GM19043 (cell line): ENCODE data around the gene TRABD2B.

ENCODE experiments used
- ATAC-seq: cut with Tn5 transposase; IDR thresholded peaks from one replicate; pipeline ENCODE4 v1.9.1; 2021; ENCODE audit warnings: low read depth; ENCODE audit not compliant: unreplicated experiment

The TRABD2B gene

DNA sequence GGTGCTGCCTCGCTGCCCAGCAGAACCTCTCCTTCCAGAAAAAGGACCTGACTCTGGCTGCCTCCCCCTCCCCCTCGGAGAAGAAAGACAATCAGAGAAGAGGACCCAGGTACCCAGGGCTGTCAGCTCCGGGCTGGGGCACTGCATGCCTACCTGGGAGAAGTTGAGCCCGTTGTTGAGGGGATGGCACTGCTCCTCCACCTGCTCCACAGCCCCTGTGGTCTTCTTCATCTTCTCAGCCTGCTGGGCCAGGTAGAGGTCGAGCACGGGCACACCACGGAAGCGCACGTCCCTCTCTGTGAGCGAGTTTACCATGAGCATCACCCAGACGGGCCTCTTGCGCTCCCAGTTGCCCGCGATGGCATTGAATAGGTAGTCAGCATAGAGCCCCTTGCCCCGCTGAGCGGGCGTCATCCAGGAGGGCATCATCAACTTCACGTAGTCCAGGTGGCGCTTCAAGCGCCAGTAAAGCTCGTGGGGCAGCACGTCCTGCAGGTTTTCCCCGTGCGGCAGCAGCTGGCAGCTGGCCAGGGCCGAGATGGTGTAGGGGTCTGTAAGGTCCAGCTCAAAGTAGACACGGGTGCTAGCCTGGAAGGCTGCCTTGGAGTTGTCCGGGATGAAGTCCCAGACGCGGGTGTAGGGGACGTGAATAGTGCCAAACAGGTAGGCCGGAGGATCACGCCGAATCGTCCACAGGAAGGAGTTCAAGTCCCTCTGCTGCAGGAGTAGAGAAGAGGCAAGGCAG, 3.1 kb downstream of the TRABD2B start:
- ATAC-seq = no peak

DNA sequence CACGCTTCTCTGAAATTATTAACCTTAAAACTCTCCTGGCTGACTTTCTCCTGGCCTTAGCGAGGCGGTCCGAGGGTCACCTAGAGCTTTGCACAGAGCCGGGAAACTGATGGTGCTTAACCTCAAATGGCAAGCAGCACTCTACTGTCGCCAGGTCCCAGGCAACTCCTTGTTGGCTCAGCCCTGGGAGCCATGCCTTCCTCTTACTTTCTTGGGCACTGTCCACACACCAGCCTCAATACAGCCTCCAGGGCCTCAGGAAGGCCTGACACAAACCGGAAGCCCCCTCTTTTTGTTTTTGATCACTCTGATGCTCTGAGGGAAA, 3.8 kb downstream of the TRABD2B start:
- no peak for ATAC-seq

DNA sequence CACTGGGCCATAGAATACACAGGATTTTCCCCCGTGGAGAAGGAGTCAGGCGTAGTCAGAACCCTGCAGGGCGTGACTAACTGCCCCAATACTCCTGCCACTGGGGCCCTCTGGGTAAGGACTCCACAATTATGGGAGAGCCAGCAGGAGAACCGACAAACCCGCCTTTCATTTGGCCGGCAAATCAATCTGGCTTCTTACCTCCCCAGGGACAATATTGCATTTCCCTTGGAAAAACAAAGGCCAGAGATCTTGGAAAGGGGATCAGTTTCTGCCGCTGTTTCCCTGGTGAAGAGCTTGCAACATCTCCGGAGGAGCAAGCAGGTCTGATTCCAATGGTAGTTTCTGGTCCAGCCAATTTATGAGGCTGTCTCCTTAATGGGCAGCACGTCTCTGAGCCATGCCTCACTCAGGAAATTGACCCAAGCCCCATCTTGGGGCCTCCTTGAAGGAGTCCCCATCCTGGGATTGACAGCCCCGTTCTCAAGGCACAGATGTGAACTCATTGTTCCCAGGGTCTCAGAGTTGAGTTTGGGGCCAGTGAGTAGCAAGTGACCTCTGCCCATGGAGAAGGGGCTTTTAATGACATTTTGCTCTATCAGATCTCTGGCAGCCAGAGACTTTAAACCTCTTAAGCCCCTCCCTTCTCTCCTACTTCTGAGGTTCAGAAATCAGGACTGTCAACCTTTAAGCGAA, 4.3 kb downstream of the TRABD2B start:
- ATAC-seq = no peak

DNA sequence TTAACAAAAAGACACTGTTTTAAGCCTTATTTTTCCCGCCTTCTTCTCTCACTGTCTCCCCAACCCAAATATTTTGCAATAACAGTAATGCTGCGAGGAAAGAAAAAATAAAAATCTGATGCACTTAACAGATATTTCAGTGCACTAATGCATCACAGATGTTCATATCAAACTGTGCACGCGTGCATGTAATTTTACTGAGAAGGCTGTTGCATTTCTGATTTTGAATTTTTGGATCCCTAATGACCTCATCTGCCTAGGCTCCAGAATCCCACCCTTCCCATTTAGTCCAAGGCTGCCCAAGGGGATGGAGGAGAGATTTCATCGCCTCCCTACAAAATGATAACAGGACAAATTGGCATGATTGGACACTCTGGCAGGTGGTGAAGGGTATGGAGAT, 5.5 kb downstream of the TRABD2B start:
- ATAC-seq = no peak

DNA sequence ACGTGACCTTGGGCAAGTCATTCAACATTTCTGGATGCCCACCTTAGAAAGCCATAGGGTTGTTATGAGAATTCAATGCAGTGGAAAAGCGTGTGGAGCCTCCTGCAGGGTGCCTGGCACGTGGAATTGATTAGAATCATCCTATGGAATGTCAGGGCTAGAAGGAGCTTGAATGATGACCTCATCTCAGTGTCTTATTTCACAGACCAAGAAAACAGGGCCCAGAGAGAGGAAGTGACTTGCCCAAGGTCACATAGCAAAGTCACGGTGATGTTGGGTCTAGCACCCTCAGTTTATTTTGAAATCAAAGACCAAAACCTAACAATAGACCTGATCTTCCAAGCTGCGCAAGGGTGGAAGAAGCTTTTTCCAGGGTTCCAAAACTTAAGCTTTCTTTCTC, 6.0 kb downstream of the TRABD2B start:
- ATAC-seq = no peak

DNA sequence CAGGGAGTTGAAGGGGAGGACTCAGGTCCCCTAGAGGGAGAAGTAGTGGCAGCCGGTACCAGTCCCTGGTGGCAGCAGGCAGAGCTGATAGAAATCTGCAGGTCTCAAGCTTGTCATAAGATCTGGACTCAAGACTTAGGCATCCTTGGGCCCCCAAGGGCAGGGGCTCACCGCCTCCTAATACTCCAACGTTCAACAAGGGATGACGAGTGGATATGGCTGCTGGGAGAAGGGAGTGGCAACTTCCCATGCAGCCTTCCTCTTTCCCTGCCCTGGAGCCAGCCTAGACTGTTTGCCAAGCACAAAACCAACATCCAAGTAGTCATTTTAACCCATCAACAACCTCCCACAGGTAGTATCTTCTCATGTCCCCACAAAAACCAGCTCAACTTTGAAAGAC, 6.9 kb downstream of the TRABD2B start:
- no peak for ATAC-seq

DNA sequence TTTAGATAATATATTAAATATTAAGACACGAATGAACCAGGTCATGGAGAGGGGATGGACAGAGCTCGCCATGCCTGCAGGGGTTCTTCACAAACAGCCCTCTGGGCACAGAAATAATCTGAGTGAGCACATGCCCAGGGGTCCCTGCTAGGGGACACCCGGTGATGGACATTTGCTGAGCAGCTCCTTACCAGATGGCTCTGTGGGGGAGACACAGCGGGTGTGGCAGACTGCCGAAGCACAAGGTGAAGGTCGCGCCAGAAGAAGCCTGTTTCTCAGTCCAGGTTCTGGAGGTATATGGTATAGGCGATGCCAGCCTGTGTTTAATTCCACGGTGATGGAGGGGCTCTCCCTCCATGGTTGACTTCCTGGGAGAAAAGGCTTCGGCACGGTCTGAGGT, 9.6 kb downstream of the TRABD2B start:
- no peak for ATAC-seq

DNA sequence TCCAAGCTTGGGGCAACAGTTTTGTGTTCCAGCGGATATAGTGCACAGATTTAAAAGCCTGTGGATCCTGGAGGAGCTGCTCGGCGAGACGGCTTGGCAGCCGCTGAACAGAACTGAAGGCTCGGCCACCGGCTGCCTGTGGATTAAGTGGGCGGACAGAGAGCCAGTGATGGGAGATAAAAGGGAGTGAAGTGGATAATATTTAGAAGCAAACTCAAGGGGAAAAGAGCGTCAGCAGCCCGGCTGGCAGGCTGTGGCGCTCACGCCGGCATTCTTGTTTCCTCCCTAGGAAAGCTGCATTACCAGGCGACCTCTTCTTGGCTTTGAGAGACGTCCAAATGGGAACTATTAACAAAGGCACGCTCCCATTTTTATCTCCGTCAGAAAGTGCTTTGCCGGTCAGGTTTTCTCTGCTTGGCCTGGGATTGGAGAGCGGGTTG, 10.4 kb downstream of the TRABD2B start:
- no peak for ATAC-seq

DNA sequence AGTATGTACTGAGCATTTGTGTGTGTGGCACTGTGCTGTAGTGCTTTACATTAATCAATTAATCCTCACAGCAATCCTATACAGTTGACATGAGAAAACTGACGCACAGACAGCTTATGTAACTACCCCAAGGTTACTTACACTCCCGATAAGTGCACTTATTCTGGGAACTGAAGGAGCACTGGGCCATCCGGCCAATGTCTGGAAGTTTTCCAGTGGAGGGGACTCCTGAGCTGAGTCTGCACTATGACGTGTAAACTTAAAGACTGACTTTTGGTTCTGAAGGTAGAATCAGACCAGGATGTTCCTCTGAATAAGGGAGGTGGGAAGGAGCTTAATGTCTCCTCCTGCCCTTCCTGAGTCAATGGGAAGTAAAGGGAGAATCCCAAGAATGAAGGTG, 12.2 kb downstream of the TRABD2B start:
- no peak for ATAC-seq

DNA sequence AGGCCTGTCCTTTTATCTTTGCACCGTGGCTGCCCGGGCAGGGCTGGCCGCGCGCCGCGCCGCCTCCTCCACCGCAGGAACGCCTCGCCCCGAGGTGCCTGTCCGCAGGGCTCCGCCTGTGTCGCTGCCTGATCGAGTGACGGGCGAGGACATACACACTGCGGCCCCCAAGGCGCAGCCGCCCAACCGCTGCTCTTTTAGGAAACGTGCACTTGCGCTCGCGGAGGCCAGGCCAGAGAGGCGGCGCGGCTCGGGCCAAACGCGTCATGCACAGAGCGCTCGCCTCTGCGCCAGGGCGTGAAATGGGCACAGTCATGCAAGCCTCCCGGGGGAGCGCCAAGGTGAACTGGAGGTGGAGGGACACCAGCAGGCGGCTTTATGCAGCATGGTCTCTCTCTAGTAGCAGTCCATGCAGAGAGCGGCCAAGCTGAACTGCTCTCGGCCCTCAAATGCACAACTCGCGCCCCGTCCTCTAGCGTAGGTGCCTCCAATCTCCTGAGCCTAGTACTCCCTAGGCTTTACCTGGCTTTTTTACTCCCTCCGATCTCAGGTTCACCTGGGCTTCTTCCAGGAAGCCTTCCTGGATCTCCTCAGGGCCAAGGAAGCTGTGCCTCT, 12.9 kb downstream of the TRABD2B start:
- ATAC-seq = no peak

DNA sequence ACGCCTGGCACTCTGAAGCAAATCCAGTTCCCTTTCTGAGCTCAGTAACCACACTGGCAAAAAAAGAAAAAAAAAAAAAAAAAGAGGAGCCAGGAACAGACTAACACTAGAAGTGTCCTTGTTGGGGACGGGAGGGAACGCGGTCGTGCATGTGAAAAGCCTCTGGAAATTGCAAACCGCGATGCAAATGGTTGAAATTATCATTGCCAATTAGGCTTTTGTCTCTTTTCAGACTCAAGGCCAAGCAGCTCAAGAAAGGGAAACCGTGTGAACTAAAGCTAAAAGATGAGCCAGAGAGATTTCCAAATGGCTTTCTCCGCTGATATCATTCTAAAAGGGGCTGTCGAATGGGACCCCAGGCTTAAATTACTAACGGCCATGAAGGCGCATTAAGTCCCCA, 13.5 kb downstream of the TRABD2B start:
- no peak for ATAC-seq

DNA sequence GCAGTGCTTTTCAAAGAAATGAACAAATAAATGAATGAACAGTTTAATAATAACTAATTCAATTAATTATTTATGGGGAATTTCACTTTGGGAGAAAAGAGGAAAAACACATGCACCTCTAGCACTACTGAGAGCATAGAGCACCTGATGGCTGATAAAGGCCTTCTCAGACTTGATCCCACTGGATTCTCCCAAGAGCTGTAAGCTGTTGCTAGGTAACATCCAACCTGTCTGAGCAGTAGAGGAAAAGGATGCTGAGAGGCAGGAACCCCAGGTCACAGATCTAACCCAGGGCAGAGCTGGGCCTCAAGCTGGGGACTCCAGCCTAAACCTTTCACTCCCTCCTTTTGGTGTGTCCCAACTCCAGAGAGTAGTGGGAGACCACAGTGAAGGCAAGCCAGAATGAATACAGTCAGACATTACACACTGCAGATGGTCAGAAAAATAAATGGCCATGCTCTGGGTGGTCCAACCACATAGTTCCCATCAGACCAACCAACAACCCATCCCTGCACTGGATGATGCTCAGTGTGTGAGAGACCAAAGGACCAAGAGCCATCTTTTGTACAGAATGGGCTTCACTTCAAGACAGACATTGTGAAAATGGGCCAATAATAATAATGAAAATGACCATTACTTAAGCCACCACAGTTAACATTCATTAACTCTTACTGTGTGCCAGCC, 15.4 kb downstream of the TRABD2B start:
- no peak for ATAC-seq

DNA sequence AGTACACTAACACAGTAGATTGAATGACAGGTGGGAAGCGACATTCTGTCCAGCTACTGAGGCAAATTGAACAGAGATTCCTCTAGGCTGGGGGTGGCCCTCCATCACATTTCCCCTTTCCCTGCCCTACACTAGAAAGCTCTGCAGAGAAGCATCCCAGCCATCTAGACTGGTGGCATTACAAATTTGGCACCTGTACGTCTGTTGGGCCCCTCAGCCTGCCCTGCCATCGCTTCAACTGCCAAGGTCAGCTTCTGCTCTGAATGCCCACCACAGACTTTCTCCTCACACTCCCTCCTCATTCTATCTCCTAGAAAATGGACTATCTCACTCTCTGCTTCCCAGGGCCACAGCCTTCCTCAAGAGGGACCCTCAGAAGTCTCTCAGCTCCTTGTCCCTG, 16.7 kb downstream of the TRABD2B start:
- no peak for ATAC-seq

DNA sequence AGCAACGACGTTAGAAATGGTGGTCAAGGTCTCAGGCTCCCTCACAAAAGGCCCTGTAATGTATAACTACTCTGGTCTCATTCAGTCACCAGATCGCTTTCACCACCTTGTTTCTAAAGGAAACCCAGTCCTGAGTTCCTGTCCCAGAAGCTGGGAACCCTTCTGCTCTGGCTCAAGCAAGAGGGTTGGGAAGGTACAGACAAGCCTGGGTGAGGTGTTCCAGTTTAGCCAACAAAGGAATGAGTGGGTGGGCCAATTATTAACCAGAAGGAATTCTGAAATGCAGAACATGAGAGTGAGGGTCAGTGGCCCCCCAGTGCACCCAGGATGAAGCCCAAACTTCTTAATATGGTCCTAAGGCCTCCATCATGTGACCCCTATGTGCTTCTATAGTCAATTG, 17.5 kb downstream of the TRABD2B start:
- ATAC-seq = no peak

DNA sequence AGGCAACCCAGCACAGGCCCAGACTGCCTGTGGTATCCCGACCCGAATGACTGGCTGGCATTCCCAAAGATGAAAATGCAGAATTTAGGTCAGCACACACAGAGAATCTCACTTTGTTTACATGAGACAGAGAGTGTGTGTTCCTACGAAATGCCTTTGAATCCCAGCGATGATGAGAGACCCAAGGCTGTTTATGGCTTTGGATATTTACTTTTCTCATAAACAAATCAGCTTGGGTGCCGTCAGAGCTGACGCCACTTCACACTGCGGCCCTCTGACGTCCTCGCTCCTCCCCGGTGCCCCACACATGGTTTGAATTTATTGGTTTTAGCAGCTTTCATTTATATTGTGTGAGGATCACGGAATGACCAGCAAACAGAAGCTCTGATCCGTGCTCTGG, 18.7 kb downstream of the TRABD2B start:
- no peak for ATAC-seq

DNA sequence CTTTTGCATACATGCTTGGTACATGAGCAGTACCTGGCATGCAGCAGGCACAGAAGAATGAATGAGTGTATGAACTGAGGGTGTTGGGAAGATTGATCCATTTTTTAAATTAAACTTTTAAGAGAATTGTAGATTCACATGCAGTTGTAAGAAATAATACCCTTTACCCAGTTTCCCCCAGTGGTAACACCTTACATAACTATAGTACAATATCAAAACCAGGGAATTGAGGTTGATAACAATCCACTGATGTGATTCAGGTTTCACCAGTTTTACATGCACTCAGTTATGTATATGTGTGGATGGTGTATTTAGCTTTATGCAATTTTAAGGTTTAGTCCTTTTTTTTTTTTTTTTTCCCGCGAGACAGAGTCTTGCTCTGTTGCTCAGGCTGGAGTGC, 20.5 kb downstream of the TRABD2B start:
- ATAC-seq = no peak

DNA sequence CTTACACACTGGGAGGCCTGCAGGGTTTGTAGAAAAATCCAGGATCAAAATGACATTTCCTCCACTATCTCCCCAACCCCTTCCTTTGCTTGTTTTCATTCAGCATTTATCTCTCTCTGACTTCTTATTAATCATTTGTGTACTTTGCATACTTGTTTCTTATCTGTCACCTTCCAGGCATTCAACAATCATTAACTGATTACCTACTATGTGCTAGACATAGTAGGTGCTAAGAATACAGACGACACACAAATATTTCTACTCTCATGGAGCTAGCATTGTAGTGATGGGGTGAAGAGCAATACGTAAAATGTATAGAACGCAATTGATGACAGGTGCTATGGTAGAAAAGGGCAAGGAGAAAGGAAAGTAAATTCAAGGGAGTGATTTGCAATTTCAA, 20.9 kb downstream of the TRABD2B start:
- no peak for ATAC-seq

DNA sequence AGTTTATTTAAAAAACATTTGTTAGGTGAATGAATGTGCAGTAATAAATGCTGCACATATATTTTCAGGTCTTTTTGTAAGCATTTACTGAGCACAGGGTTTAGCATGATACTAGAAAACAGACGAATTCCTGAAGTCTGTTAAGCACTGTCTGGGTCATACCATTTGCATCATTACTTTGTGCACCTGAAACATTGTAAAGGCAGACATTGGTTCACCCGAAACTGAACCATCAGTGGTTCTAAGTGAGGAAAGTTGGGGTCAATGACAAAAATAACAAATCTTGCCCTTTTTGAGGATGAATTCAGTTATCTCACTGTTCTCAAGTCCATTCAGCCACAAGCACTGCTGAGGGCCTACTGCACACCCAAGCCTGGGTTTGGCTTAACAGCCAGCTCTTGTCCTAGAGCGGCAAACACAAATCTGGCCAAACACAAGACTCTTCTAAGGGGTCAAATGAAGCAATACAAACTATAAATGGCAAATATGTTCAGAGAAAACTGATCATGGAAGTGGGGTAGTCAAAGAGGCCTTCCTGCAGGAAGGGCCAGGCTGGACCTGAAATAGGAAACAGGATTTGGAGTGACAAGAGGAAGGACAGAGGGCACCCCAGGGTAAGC, 21.8 kb downstream of the TRABD2B start:
- no peak for ATAC-seq

DNA sequence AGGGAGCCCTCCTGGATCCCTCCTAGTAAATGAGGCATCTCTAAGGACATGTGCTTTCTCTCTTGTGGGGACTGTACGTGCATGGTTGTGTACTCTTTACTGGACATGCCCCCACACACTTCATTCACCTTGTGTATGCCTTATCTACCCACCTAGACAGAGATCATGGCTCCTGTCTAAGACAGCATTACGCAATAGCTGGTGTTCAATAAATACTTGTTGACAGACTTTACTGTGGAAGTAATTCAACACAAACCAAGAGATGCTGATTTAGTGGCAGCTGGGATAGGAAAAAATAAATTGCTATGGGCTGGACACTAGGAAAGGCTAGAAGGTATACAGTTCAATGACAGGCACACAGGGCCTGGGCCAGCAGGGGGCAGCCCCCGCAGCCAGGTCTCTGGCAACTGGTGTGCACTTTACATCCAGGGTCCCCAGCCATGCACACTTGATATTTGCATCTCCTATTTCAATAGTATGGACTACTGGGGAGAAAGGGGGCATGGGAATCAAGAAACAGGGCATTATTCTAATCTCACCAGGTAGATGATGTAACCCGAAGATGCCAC, 24.2 kb downstream of the TRABD2B start:
- ATAC-seq = no peak

DNA sequence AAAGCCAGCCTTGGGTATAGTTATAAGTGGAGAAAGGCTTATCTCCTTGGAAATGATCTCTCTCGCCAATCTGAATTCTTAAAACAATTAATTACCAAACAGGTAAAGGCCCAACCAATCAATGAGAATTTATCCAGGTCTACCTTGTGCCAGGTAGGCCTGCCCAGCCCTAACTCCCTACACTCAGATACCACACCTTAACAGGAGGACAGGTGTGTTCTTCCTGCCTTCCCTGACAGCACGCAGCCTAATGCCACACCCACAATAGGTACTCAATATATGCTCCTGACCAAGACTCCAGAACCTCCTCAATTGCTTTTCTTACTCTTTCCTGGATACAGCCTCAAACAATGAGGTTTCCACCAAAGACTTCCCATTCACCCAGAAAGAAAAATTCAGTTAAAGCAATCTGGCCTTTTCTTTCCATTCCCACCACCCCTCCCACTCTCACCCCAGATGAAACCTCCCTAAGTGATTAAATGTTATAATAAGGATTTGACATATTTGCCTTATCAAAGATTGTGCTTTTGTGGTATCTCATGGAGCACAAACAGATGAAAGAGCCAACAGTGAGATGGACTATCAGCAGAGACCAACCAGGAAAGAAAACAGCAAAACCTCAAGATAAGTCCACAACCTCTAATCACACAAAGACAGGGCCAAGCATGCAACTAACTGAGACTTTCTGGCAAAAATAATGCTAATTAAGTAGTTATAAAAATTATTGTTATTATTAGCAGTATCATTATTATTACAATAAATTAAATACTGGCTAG, 25.6 kb downstream of the TRABD2B start:
- ATAC-seq = no peak
